Aorta (tissue), 5 donors: Measurements from ENCODE around the gene SF3B4. TPM values are rescaled to one million over a fixed set of nuclear protein-coding genes. Genes with fewer than 3 reads are reported as not detected.
"Not testable (repeated sequence)": the region's sequence is repeated elsewhere in the genome, so short reads cannot be mapped to it uniquely, and the experiment has no call there.

Experiments
- ATAC-seq: fragments of 200-7000 bp; cut with Tn5 transposase; one replicate; pipeline ENCODE4 v1.9.1; 2022; ENCODE audit warnings: moderate library complexity; ENCODE audit not compliant: low FRiP score
- DNase-seq, 2 donors: peaks; one replicate each; pipeline ENCODE4 v3.0.0-alpha.2; 2020
- H3K27ac ChIP-seq, 2 donors: one replicate each; pipeline ENCODE4 v1.5.1; 2013; ENCODE audit warnings: low read length in 2 of 2, mild to moderate bottlenecking in 2 of 2, moderate library complexity in 2 of 2, control low read depth in 1 of 2, inconsistent platforms in 1 of 2, low read depth in 1 of 2
- H3K27me3 ChIP-seq, 2 donors: one replicate each; pipeline ENCODE4 v1.6.1; 2013; ENCODE audit warnings: control low read depth in 1 of 2, low read length in 1 of 2, mild to moderate bottlenecking in 1 of 2, moderate library complexity in 1 of 2; ENCODE audit not compliant: insufficient read depth in 2 of 2, control insufficient read depth in 1 of 2
- H3K36me3 ChIP-seq, 2 donors: one replicate each; pipeline ENCODE4 v1.6.1; 2013; ENCODE audit warnings: control low read depth in 1 of 2, low read length in 1 of 2, mild to moderate bottlenecking in 1 of 2; ENCODE audit not compliant: insufficient read depth in 2 of 2, control insufficient read depth in 1 of 2
- H3K4me1 ChIP-seq, 2 donors: one replicate each; pipeline ENCODE4 v1.6.1; 2013; ENCODE audit warnings: low read length in 2 of 2, control low read depth in 1 of 2, mild to moderate bottlenecking in 1 of 2, moderate library complexity in 1 of 2; ENCODE audit not compliant: insufficient read depth in 2 of 2, control insufficient read depth in 1 of 2
- H3K4me3 ChIP-seq, 2 donors: one replicate each; pipeline ENCODE4 v1.5.1; 2013; ENCODE audit warnings: low read length in 2 of 2, control low read depth in 1 of 2, mild to moderate bottlenecking in 1 of 2
- H3K9me3 ChIP-seq: one replicate; pipeline ENCODE4 v1.6.1; 2013; ENCODE audit warnings: mild to moderate bottlenecking, low read length; ENCODE audit not compliant: control insufficient read depth
- WGBS, 2 donors: extraction: QIAGEN DNeasy Blood & Tissue Kit; methylation state at CpG; one replicate each; pipeline ENCODE4 v1.1.7; 2013; 5-methylcytosine and 5-hydroxymethylcytosine counted together
- intact Hi-C, 2 donors: fragments of 100-400 bp; cut with DNase I; formaldehyde crosslinking; loops; one replicate each; pipeline versions ENCODE4 v1.14.2 to v1.15.0; 2022
- polyA plus RNA-seq, 2 donors: library from polyadenylated mRNA; stranded (reverse); fragments of 200-250 nt; gene quantifications; one replicate each; pipeline ENCODE4 v1.2.3, GENCODE V29; 2013
- total RNA-seq, 2 donors: library from RNA; stranded (reverse); fragmentation: NEBNext Ultra II Directional; extraction: Animal tissue kit (Norgen Biotek cat#: 25700); gene quantifications; one replicate each; pipeline ENCODE4 v1.2.1, GENCODE V29; 2021
- donor health status: healthy with polysubstance abuse.
- donor health status: Bipolar disorder and iron deficiency.
- donor health status: DM: no; HTN: no; CAD: no.
- donor health status: DM: no; HTN: no; CAD: no.
- donor health status: DM: yes; HTN: yes; CAD: no.

SF3B4 gene
- total and polyA plus RNA-seq, 4 donors, result 18.8 to 42.6 (median 37.4) TPM

DNA sequence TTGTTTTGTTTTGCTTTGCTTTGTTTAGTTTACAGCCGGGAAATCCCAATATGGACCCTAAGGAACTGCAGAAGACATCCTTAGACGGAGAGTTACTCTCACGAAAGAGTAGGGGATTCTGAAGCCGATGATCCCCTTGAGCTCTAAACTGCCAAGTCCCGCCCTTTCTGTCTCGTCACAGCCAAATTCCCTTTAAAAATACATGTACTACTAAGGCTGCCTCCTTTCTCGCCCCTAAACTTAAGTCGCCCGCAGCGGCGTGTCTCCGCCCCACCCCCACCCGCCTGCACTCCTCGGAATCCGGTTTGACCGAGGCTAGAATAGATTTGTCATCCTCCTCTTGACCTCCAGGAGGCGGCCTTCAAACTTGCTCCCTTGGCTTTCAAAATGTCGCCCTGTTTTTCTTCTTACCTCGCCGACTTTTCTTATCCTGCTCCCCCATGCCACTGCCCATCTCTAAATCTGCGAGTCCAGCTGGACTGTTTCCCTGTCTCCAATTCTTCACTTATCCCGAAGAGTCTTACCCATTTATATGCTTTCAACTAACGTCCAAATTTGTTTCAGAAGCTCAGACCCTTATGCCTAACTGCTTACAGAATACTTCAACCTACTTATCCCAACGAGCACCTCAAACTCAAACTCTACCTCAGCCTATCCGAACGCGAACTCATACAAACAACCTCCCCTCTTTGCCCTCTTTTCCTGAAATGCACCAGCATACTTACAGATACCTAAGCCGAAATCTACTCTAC lies 39.2 kb downstream of the SF3B4 start:
- H3K9me3 ChIP-seq, result no peaks in the 10 kb centered on the region
- intact Hi-C loops, result loop anchor here in 1 of 2 donors (2.0 kb wide), 1 partner anchor 50 kb away; no protein-coding TSS in a partner anchor
- 1% methylated on average over 28 of the region's 28 CpGs for WGBS, 2 donors
- peaks cover 0 to 2% of the 10 kb centered on the region in 2 donors for H3K27me3 ChIP-seq
- peak; percentile 70 for ATAC-seq
- H3K4me1 ChIP-seq, result peaks cover 0 to 4% of the 10 kb centered on the region in 2 donors
- peak; percentile 90 to 92 for DNase-seq
- H3K4me3 ChIP-seq, result peak overlapping the region; percentile 54 to 97
- no peaks in the 10 kb centered on the region for H3K36me3 ChIP-seq
- H3K27ac ChIP-seq, result peak overlapping the region; percentile 59 to 98

DNA sequence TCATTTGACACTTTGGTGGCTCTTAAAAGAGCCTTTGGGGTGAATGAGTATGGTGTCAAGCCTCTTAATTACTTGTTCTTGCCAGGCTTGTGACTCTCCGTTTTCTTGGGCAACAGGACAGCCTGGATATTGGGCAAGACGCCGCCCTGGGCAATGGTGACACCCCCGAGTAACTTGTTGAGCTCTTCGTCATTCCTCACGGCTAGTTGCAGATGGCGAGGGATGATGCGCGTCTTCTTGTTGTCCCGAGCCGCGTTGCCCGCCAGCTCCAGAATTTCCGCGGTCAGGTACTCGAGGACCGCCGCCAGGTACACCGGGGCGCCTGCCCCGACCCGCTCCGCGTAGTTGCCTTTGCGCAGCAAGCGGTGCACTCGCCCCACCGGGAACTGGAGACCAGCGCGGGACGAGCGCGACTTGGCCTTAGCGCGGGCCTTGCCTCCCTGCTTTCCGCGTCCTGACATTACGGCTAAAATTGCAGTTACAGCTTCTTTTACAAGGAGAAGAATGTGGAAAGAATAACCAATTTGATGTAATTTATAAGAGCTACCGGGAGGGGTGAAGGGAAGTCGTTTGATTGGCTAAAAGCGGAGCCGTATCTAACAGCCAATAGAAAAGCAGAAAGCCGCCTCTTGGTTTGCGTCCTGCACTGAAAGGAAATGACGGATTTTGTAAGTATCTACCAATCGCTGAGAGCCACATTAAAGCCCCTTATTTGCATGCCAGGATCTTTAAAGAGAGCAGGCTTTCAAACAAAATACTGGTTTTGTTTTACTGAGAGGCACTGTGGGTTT lies 40.0 kb downstream of the SF3B4 start:
- intact Hi-C loops, result loop anchor here in 1 of 2 donors (2.0 kb wide), 1 partner anchor 51 kb away; no protein-coding TSS in a partner anchor
- H3K9me3 ChIP-seq, result no peaks in the 10 kb centered on the region
- no peaks in the 10 kb centered on the region for H3K36me3 ChIP-seq
- peak overlapping the region; percentile 98 for H3K27ac ChIP-seq
- H3K27me3 ChIP-seq, result peaks cover 0 to 2% of the 10 kb centered on the region in 2 donors
- peaks cover 0 to 4% of the 10 kb centered on the region in 2 donors for H3K4me1 ChIP-seq
- WGBS, 2 donors, result 0% methylated on average over 46 of the region's 46 CpGs
- H3K4me3 ChIP-seq, result peak overlapping the region; percentile 79 to 83
- peak; percentile 86 for ATAC-seq
- peak; percentile 85 to 88 for DNase-seq

DNA sequence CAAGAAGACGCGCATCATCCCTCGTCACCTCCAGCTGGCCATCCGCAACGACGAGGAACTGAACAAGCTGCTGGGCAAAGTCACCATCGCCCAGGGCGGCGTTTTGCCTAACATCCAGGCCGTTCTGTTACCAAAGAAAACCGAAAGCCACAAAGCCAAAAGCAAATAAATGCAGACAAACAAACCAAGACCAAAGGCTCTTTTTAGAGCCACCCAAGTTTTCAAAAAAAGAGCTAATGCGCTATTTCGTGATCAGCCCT lies 40.5 kb downstream of the SF3B4 start:
- intact Hi-C loops, H3K36me3 ChIP-seq, DNase-seq, H3K27me3 ChIP-seq, H3K9me3 ChIP-seq, ATAC-seq, H3K4me1 ChIP-seq: not testable (repeated sequence)
- Histone ChIP-seq H3K4me3 (peak overlapping the region; percentile 35 to 83), H3K27ac (peak overlapping the region; percentile 98)
- WGBS, 2 donors, result 0% methylated on average over 13 of the region's 13 CpGs

DNA sequence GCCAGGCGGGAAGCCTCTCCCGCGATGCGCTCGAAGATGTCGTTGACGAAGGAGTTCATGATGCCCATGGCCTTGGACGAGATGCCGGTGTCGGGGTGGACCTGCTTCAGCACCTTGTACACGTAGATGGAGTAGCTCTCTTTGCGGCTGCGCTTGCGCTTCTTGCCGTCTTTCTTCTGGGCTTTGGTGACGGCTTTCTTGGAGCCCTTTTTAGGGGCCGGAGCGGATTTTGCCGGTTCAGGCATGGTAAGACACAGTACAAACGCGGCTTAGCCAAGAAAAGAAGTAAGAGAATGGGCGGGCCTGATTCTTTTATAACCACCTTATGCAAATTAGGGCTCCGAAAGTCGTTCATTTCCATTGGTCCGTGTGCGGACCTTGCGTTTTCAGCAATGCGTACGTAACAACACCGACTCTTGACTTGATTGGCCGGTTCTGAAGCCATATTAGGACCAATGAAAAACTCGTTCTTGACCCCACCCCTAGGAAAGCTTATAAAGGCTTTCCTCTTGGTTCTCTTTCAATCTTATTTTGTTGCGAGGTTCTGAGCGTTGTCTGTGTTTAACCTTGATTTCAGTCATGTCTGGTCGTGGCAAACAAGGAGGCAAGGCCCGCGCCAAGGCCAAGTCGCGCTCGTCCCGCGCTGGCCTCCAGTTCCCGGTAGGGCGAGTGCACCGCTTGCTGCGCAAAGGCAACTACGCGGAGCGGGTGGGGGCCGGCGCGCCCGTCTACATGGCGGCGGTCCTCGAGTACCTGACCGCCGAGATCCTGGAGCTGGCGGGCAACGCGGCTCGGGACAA lies 41.0 kb downstream of the SF3B4 start:
- Histone ChIP-seq H3K9me3 (no peaks in the 10 kb centered on the region), H3K27ac (peak overlapping the region; percentile 98), H3K4me1 (peaks cover 0 to 4% of the 10 kb centered on the region in 2 donors), H3K36me3 (no peaks in the 10 kb centered on the region), H3K4me3 (peak overlapping the region; percentile 83 to 89), H3K27me3 (peaks cover 0 to 2% of the 10 kb centered on the region in 2 donors)
- 0% methylated on average over 62 of the region's 62 CpGs for WGBS, 2 donors
- DNase-seq, result peak; percentile 88 to 91
- intact Hi-C loops, result no loop called here
- ATAC-seq, result peak; percentile 91

DNA sequence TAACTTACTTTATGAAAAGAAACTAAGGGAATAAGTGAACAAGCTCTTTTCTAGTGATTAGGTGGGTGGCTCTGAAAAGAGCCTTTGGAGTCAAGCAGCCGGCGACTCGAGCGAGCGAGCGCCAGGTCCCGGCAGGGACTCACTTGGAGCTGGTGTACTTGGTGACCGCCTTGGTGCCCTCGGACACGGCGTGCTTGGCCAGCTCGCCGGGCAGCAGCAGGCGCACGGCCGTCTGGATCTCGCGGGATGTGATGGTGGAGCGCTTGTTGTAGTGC lies 41.5 kb downstream of the SF3B4 start:
- not testable (repeated sequence) for H3K27me3 ChIP-seq
- peak; percentile 0 for ATAC-seq

DNA sequence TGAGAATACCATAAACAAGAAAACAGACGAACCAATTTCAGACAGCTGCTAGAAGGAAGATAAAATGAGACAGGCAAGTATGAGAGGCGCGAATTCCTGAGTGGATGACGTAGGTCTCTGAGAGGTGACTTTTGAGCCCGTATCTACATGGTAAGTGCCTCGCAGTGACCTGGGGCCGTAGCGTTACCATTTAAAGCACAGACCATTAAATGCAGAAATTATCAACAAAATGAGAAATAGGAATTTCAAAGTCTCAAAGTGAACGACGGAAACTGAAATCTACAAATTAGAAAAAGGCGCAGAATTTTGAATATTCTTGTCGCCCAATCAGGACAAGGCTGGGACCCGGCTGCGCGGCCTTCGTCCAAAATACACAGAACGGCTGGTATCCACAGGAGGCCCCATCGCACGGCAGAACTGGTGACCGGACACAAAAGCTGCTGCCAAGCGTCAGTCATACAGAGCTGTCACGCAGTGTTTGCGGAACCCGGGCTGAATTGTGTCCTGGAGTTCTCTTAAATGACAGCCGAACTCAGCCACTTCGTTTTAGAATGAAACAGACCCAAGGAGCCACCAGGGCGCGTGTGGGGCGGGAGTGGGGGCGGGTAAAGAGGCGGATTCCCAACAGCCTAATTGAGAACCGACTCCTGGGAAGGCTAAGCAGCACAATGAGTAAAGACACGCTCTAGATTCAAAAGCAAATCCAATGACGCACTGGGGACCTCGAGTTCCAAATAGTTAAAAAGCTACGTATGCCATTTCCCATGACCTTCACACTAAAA lies 42.1 kb downstream of the SF3B4 start:
- Histone ChIP-seq H3K27ac (peak overlapping the region; percentile 5 to 96), H3K9me3 (no peaks in the 10 kb centered on the region), H3K36me3 (no peaks in the 10 kb centered on the region), H3K27me3 (peaks cover 0 to 2% of the 10 kb centered on the region in 2 donors), H3K4me1 (peaks cover 0 to 4% of the 10 kb centered on the region in 2 donors), H3K4me3 (peak overlapping the region; percentile 62 to 89)
- DNase-seq (peak; percentile 95 to 96), ATAC-seq (peak; percentile 81)
- 0% methylated on average over 36 of the region's 36 CpGs for WGBS, 2 donors
- intact Hi-C loops, result no loop called here

More for the DNA sequence above, 41.5 kb downstream of the SF3B4 start:
- H3K9me3 ChIP-seq, H3K36me3 ChIP-seq, H3K4me1 ChIP-seq, intact Hi-C loops, DNase-seq: not testable (repeated sequence)
- Histone ChIP-seq H3K4me3 (peak overlapping the region; percentile 62 to 89), H3K27ac (peak overlapping the region; percentile 36 to 96)
- WGBS, 2 donors, result 0% methylated on average over 19 of the region's 19 CpGs

DNA sequence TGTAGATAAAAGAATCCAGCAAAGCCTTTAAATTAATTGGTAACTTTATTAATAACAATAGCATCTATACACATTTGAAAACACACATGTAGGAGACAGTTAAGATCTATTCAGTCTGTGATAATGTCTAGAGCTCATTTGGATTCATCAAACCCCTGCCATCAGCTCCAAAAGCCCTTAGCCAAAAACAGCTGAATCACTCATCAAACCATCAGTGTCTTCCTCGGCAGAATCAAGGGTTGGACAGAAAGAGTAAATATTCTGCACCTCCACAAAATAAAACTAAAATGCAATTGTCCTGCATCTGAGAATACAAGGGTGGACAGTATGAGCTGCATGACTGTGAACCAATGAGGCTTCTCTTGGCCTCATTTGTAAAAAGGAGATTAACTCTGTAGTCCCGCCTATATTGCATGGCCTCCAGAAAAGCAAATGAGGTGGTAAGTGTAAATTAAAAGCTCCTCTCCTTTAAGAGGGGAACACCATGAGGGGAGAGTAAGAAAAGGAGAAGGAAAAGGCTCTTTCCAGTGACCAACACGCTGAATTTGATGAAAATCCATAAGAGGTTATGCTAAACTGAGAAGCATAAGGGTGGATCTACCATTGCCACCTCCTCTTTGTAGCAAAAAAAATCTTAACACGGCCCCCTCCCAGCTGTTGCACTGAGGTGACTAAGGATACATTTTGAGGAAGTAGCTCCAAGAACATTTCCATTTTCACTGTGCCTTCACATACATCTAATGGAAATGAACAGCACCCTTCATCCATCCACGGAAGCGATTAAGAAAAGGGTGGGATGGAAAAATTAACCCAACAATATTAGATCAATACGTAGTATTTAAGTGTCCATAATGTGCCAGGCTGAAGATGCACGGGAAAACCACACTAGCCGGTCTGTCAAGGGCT lies 42.9 kb downstream of the SF3B4 start:
- Histone ChIP-seq H3K9me3 (no peaks in the 10 kb centered on the region), H3K27ac (peak overlapping the region in 1 of 2 donors; percentile 70), H3K36me3 (no peaks in the 10 kb centered on the region), H3K27me3 (peaks cover 0 to 2% of the 10 kb centered on the region in 2 donors), H3K4me1 (peaks cover 0 to 4% of the 10 kb centered on the region in 2 donors), H3K4me3 (peak overlapping the region; percentile 62 to 89)
- WGBS, 2 donors, result 7 to 8% methylated on average over 9 of the region's 9 CpGs
- no peak for DNase-seq
- intact Hi-C loops, result no loop called here
- ATAC-seq, result no peak
